Tibial artery (tissue), 4 donors: ENCODE data around the gene SAP30.

ENCODE experiments used
- DNase-seq, 2 donors: peaks; one replicate each; pipeline ENCODE4 v3.0.0-alpha.2; 2019
- H3K27ac ChIP-seq, 2 donors: fragments of 200-600 bp; sonication (generic) in 1 of 2; 1 replicate in 1 of 2; 2 replicates in 1 of 2; pipeline ENCODE4 v1.5.1; 2018 to 2019; ENCODE audit warnings: mild to moderate bottlenecking in 1 of 2
- H3K27me3 ChIP-seq, 2 donors: fragments of 200-600 bp; sonication (generic) in 1 of 2; one replicate each; pipeline versions ENCODE4 v1.5.1 to v1.6.0; 2016 to 2019
- H3K36me3 ChIP-seq, 3 donors: fragments of 200-600 bp; sonication (generic) in 2 of 3; one replicate each; pipeline ENCODE4 v1.5.1; 2016 to 2019; ENCODE audit warnings: mild to moderate bottlenecking in 2 of 3
- H3K4me1 ChIP-seq, 4 donors: fragments of 200-600 bp; sonication (generic) in 2 of 4; 1 replicate in 3 of 4; 2 replicates in 1 of 4; pipeline ENCODE4 v1.5.1; 2016 to 2019
- H3K4me3 ChIP-seq, 2 donors: fragments of 200-600 bp; sonication (generic) in 1 of 2; 1 replicate in 1 of 2; 2 replicates in 1 of 2; pipeline ENCODE4 v1.5.1; 2018 to 2019; ENCODE audit warnings: mild to moderate bottlenecking in 2 of 2
- H3K9me3 ChIP-seq, 3 donors: fragments of 200-600 bp; sonication (generic) in 1 of 3; one replicate each; pipeline ENCODE4 v1.5.1; 2016 to 2019
- intact Hi-C: fragments of 100-400 bp; cut with DNase I; formaldehyde crosslinking; loops from one replicate; pipeline ENCODE4 v1.15.0; 2023; ENCODE audit warnings: low total_unique reads
- TF ChIP-seq, protein P1 (sequence below), 2 experiments: fragments of 200-600 bp in 1 of 2; fragments of 450-650 bp in 1 of 2; IDR thresholded peaks; one replicate each; pipeline ENCODE4 v1.5.1; 2017 to 2019; ENCODE audit warnings: antibody characterized with exemption in 2 of 2, mild to moderate bottlenecking in 1 of 2, moderate library complexity in 1 of 2

The SAP30 gene

GRCh38 chr4:173397604-173398003 is 26.9 kb downstream of the SAP30 start:
- TF ChIP-seq, protein P1, sequence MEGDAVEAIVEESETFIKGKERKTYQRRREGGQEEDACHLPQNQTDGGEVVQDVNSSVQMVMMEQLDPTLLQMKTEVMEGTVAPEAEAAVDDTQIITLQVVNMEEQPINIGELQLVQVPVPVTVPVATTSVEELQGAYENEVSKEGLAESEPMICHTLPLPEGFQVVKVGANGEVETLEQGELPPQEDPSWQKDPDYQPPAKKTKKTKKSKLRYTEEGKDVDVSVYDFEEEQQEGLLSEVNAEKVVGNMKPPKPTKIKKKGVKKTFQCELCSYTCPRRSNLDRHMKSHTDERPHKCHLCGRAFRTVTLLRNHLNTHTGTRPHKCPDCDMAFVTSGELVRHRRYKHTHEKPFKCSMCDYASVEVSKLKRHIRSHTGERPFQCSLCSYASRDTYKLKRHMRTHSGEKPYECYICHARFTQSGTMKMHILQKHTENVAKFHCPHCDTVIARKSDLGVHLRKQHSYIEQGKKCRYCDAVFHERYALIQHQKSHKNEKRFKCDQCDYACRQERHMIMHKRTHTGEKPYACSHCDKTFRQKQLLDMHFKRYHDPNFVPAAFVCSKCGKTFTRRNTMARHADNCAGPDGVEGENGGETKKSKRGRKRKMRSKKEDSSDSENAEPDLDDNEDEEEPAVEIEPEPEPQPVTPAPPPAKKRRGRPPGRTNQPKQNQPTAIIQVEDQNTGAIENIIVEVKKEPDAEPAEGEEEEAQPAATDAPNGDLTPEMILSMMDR (IDR thresholded peaks at IDR 0.05) = no peak
- DNase-seq = no peak
- intact Hi-C loops = no loop called here

DNA sequence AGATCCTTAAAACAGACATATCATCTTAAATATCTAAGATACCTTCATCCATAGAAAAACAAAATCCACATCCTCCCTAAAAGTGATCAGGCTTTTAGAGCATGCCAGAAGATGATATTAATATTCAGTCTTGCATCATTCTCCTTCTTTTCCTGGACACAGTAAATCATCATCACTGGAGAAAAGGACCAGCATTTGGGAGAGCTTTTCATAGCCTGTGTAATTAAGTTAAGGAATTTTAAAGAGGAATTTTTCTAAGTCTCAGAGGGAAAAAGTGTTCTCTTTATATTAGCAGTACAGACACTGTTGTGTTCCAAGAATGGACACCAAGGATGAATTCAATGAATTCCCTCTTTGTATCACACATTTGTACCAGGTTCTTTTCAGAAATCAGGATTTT is 27.5 kb downstream of the SAP30 start:
- no peak for DNase-seq
- intact Hi-C loops = no loop called here
- peaks cover 0 to 4% (median 0%) of the 10 kb centered on the region in 3 donors for H3K36me3 ChIP-seq
- peak overlapping the region; percentile 72 for H3K27ac ChIP-seq
- TF ChIP-seq, protein P1 (IDR thresholded peaks at IDR 0.05) = no peak
- no peaks in the 10 kb centered on the region for H3K9me3 ChIP-seq
- H3K4me3 ChIP-seq = peak overlapping the region; percentile 35 to 41
- H3K4me1 ChIP-seq = peaks cover 0 to 55% (median 13%) of the 10 kb centered on the region in 4 donors
- no peaks in the 10 kb centered on the region for H3K27me3 ChIP-seq

More at GRCh38 chr4:173397604-173398003, 26.9 kb downstream of the SAP30 start:
- Histone ChIP-seq H3K4me3 (peak overlapping the region; percentile 35 to 41), H3K36me3 (peaks cover 0 to 9% (median 5%) of the 10 kb centered on the region in 3 donors), H3K4me1 (peaks cover 0 to 49% (median 9%) of the 10 kb centered on the region in 4 donors), H3K9me3 (no peaks in the 10 kb centered on the region), H3K27ac (peak overlapping the region; percentile 72), H3K27me3 (no peaks in the 10 kb centered on the region)

DNA sequence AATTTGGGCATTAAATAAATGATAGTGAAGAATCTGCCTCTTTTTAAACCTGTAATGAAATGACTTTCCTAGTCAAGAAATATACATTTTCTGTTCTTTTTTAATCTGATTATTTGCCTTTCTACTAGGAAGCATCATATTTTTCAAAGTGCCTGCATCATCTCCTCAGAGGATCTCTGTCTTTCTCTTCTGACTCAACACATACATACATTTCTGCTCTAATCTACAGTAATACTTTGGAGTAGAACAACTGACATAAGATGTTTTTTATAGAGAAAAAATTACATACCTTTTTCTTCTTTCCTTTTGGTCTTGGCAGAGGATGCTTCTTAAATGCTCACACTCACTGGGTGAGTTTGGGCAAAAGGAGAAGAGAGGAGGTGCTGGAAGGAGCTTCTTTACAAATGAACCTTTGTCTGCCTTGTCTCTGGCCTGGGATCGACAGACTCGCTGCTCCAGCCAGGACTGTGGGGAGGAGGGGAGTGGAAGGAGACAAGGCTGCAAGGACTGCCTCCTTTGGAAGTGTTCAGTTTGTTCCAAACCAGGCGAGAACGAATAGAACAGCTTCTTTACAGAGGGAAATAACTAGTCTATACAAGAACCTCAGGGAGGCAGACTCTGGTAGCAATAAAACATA is 28.1 kb downstream of the SAP30 start, which contains the start of gene SCRG1:
Gene SCRG1 (minus strand): TSS at position 338 of the 637 bp plus-strand sequence. CDS start 7,702 bp downstream, outside the sequence.
- Histone ChIP-seq H3K36me3 (peaks cover 0 to 4% (median 0%) of the 10 kb centered on the region in 3 donors), H3K9me3 (no peaks in the 10 kb centered on the region), H3K4me1 (peaks cover 0 to 61% (median 16%) of the 10 kb centered on the region in 4 donors), H3K27ac (peak within 1 kb of the TSS; percentile 72), H3K27me3 (no peaks in the 10 kb centered on the region), H3K4me3 (peak within 1 kb of the TSS; percentile 35 to 41)
- peak in 1 of 2 donors; percentile 81 for DNase-seq
- TF ChIP-seq, protein P1 (IDR thresholded peaks at IDR 0.05) = no peak
- intact Hi-C loops = no loop called here

GRCh38 chr4:173401063-173401462 is 30.3 kb downstream of the SAP30 start:
- H3K4me3 ChIP-seq = no peak overlapping the region
- peaks cover 0 to 56% (median 17%) of the 10 kb centered on the region in 4 donors for H3K4me1 ChIP-seq
- H3K9me3 ChIP-seq = no peaks in the 10 kb centered on the region
- TF ChIP-seq, protein P1 (IDR thresholded peaks at IDR 0.05) = no peak
- no peaks in the 10 kb centered on the region for H3K27me3 ChIP-seq
- H3K27ac ChIP-seq = no peak overlapping the region
- H3K36me3 ChIP-seq = no peaks in the 10 kb centered on the region
- intact Hi-C loops = no loop called here
- DNase-seq = no peak

- Histone ChIP-seq H3K9me3 (no peaks in the 10 kb centered on the region), H3K4me3 (no peak overlapping the region), H3K27me3 (no peaks in the 10 kb centered on the region), H3K4me1 (peaks cover 0 to 36% (median 12%) of the 10 kb centered on the region in 4 donors), H3K36me3 (no peaks in the 10 kb centered on the region), H3K27ac (peak overlapping the region; percentile 48 to 59)
- intact Hi-C loops = no loop called here
- TF ChIP-seq, protein P1 (IDR thresholded peaks at IDR 0.05) = no peak
- DNase-seq = no peak
Observed at GRCh38 chr4:173403051-173403450, 32.3 kb downstream of the SAP30 start.
